Peyer's patch (tissue), 4 donors: ENCODE data around the gene ERLEC1.

Experiments
- POLR2A ChIP-seq, 2 donors: fragments of 450-650 bp; IDR thresholded peaks; one replicate each; pipeline ENCODE4 v1.5.1; 2017; ENCODE audit warnings: antibody characterized with exemption in 2 of 2, mild to moderate bottlenecking in 2 of 2, moderate library complexity in 2 of 2
- TF ChIP-seq, protein P1 (sequence below), 6 experiments: fragments of 450-650 bp in 4 of 6; fragments of 200-600 bp in 2 of 6; sonication (generic) in 1 of 6; IDR thresholded peaks; one replicate each; pipeline ENCODE4 v1.5.1; 2017 to 2019; ENCODE audit warnings: antibody characterized with exemption in 6 of 6, mild to moderate bottlenecking in 3 of 6, moderate library complexity in 1 of 6

- TF ChIP-seq, protein P1, sequence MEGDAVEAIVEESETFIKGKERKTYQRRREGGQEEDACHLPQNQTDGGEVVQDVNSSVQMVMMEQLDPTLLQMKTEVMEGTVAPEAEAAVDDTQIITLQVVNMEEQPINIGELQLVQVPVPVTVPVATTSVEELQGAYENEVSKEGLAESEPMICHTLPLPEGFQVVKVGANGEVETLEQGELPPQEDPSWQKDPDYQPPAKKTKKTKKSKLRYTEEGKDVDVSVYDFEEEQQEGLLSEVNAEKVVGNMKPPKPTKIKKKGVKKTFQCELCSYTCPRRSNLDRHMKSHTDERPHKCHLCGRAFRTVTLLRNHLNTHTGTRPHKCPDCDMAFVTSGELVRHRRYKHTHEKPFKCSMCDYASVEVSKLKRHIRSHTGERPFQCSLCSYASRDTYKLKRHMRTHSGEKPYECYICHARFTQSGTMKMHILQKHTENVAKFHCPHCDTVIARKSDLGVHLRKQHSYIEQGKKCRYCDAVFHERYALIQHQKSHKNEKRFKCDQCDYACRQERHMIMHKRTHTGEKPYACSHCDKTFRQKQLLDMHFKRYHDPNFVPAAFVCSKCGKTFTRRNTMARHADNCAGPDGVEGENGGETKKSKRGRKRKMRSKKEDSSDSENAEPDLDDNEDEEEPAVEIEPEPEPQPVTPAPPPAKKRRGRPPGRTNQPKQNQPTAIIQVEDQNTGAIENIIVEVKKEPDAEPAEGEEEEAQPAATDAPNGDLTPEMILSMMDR (IDR thresholded peaks at IDR 0.05): no peak
- no peak for TF ChIP-seq POLR2A (IDR thresholded peaks at IDR 0.05)
Observed at GRCh38 chr2:53820711-53821110, 33.9 kb downstream of the ERLEC1 start.
